GM19324 (cell line): Measurements from ENCODE around the gene DDO.
"Not testable (repeated sequence)": the region's sequence is repeated elsewhere in the genome, so short reads cannot be mapped to it uniquely, and the experiment has no call there.

Source experiments
- ATAC-seq: cut with Tn5 transposase; IDR thresholded peaks from one replicate; pipeline ENCODE4 v1.9.1; 2021; ENCODE audit warnings: mild to moderate bottlenecking, moderate library complexity; ENCODE audit not compliant: unreplicated experiment, low FRiP score

The DDO gene

DNA sequence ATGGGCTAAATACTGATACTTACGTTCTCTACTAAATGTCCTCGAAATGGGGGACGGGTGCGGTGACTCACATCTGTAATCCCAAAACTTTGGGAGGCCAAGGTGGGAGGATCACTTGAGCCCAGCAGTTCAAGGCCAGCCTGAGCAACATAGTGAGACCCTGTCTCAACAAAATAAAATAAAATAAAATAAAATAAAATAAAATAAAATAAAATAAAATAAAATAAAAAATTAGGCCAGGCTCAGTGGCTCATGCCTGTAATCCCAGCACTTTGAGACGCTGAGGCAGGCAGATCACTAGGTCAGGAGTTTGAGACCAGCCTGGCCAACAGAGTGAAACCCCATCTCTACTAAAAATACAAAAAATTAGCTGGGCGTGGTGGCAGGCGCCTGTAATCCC is 64.8 kb downstream of the DDO start:
- ATAC-seq = not testable (repeated sequence)

DNA sequence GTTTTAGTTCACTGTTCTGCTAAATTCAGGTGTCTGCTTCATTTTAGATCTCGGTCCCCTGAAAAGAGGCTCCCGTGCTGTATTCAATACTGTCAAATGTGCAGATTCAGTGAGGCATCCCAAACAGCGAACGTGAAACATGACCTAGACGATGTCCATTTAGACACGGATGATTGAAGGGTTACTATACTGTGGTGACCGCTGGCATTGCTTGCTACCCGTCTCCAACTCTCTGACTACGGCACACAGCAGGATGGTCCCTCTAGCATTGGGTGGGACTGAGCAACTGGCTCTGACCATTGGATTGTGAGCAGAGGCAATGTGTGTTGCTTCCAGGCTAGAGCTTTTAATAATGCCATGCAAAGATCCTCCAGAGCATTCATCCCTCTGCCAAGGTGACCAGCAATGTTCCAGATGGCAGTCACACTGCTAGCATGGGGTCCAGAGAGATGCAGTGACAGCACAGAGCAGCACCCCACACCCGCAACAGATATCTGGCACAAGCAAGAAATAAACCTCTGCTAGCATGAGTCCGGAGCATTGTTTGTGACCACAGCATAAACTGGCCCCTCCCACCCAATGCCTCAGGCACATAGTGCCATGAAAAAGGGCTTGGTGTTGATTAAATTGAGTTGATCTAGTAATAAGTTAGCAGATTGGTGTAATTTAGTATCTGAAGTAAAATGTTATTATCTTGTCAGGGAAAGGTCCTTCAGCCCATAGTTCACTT is 66.2 kb downstream of the DDO start:
- ATAC-seq = no peak

DNA sequence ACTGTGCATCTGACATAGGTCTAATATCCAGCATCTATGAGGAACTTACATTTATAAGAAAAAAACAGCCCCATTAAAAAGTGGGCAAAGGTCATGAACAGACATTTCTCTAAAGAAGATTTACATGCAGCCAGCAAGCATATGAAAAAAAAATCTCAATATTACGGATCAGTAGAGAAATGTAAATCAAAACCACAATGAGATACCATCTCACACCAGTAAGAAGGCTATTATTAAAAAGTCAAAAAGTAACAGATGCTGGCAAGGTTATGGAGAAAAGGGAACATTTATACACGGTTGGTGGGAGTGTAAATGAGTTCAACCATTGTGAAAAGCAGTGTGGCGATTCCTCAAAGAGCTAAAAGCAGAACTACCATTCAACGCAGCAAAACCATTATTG is 70.3 kb downstream of the DDO start:
- ATAC-seq = no peak

DNA sequence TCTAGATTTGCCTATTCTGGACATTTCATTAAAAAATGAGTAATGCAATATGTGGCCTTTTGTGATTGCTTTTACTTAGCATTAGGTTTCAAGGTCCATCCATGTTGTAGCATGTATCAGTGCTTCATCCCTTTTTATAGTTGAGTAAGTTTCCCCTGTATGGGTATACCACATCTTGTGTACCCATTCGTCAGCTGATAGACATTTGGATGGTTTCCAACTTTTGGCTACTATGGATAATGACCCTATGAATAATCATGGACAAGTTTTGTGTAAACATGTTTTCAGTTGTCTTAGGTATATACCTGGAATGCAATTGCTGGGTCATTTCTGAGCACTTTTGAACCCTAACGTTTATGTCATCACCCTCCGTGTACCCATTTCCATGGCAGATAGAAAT is 72.6 kb downstream of the DDO start:
- no peak for ATAC-seq
